HG02610 (cell line): ENCODE measurements around the gene MSL1.
"Not testable (repeated sequence)": the region's sequence is repeated elsewhere in the genome, so short reads cannot be mapped to it uniquely, and the experiment has no call there.

ENCODE experiments used
- ATAC-seq: cut with Tn5 transposase; IDR thresholded peaks from one replicate; pipeline ENCODE4 v1.9.1; 2021; ENCODE audit warnings: mild to moderate bottlenecking, moderate library complexity; ENCODE audit not compliant: unreplicated experiment

MSL1 gene

GRCh38 chr17:40123811-40124114 is 2.0 kb downstream of the MSL1 start:
- no peak for ATAC-seq

GRCh38 chr17:40124279-40125141 is 2.7 kb downstream of the MSL1 start:
- ATAC-seq, result no peak

GRCh38 chr17:40129498-40129897 is 7.7 kb downstream of the MSL1 start:
- ATAC-seq, result no peak

- ATAC-seq, result no peak
Observed at GRCh38 chr17:40130352-40131042, 8.7 kb downstream of the MSL1 start.

GRCh38 chr17:40134184-40134583 is 12.4 kb downstream of the MSL1 start:
- ATAC-seq, result no peak

DNA sequence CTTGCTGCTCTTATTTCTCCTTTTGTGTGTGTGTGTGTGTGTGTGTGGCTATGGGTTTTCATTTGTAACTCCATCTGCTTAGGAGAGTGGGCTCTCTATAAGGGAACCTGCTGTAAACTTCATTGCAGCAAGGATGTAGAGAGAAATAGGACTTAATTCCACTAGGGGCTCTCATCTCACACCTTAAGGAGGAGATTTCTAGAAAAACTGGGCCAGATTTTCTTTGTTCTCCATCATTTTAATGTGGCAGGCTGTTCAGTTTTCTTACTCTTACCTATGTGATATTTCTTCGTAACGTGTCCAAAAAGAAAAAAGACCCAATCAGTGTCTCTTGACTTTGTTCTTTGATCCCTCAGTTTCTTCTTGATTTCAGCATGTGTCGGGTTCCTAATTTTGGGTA is 14.0 kb downstream of the MSL1 start:
- no peak for ATAC-seq

GRCh38 chr17:40139566-40140058 is 17.8 kb downstream of the MSL1 start:
- ATAC-seq, result no peak

- ATAC-seq, result not testable (repeated sequence)
Observed at GRCh38 chr17:40143166-40143565, 21.4 kb downstream of the MSL1 start.

- no peak for ATAC-seq
Observed at GRCh38 chr17:40145476-40145875, 23.7 kb downstream of the MSL1 start.

DNA sequence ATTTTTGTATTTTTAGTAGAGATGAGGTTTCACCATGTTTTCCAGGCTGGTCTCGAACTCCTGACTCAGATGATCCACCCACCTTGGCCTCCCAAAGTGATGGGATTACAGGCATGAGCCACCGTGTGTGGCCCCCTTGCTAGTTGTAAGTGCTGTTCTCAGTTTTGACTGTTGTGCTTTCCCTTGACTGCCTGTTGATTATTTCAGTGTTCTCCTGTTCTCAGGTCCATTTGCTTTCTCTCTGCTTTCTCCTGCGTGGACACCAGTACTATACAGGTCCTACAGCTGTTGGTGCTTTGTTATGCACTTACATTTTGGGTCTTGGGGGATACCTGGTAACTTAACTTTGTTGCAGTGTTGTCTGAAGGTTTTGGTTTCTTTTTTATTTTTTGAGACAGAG is 26.8 kb downstream of the MSL1 start:
- no peak for ATAC-seq

- ATAC-seq, result no peak
Observed at GRCh38 chr17:40150276-40150675, 28.5 kb downstream of the MSL1 start.

- ATAC-seq, result no peak
Observed at GRCh38 chr17:40151414-40151963, 29.7 kb downstream of the MSL1 start.

- no peak for ATAC-seq
Observed at GRCh38 chr17:40153603-40154236, 31.9 kb downstream of the MSL1 start.

GRCh38 chr17:40157973-40158372 is 36.2 kb downstream of the MSL1 start:
- no peak for ATAC-seq

GRCh38 chr17:40158438-40159013 is 36.8 kb downstream of the MSL1 start:
- no peak for ATAC-seq

DNA sequence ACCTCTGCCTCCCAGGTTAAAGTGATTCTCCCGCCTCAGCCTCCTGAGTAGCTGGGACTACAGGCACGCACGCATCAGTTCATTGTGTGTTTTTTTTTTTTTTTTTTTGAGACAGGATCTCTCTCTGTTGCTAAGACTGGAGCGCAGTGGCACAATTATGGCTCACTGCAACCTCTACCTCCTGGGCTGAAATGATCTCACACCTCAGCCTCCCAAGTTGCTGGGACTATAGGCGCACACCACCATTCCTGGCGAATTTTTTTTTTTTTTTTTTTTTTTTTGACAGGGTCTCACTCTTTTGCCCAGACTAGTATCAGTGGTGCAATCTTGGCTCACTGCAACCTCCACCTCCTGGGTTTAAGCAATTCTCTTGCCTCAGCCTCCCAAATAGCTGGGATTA is 37.7 kb downstream of the MSL1 start:
- no peak for ATAC-seq

DNA sequence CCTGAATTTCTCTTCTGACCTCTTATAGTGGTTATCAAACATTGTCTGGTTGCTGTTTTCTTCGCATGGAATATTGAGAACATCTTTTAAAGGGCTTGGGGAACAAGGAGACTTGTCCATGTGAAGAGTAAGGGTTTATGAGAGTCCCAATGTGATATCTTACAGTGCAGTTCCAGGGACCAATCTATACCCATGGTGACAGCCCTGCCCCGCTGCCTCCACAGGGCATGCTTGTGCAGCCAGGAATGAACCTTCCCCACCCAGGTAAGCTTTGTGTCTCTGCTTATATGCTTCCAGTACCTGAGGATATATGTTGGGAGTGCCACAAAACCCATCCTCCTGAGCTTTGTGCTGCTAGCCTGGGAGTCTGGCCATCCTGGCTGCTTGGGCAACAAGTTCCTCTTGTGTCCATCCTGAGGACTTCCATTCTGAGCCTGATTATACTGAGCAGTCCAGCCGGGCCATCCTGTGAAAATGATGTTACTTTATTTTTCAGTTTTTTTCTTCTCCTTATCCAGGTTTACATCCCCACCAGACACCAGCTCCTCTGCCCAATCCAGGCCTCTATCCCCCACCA is 46.0 kb downstream of the MSL1 start:
- no peak for ATAC-seq

DNA sequence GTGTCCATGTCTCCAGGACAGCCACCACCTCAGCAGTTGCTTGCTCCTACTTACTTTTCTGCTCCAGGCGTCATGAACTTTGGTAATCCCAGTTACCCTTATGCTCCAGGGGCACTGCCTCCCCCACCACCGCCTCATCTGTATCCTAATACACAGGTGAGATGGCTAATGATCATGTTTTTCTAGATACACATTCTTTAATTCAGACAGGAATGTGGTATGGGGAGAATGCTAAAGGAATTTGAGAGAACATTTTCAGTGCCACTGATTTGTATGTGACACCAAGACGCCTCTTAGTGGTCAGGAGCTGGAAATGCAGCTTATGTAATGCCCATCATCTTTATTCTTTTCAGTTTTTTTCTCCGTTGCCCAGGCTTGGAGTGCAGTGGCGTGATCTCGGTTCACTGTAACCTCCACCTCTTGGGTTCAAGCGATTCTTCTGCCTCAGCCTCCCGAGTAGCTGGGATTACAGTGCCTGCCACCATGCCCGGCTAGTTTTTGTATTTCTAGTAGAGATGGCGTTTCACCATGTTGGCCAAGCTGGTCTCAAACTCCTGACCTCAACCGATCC is 46.6 kb downstream of the MSL1 start:
- no peak for ATAC-seq

GRCh38 chr17:40170325-40170724 is 48.6 kb downstream of the MSL1 start:
- ATAC-seq, result no peak

GRCh38 chr17:40171750-40172149 is 50.0 kb downstream of the MSL1 start:
- ATAC-seq, result no peak
